NCI-H2171 treated with DMSO at 0.1 percent for 48 hours (cell line): ENCODE data around the gene LYST.
"Not testable (repeated sequence)": the region's sequence is repeated elsewhere in the genome, so short reads cannot be mapped to it uniquely, and the experiment has no call there.

Experiments used
- DNase-seq: peaks from one replicate; lab custom pipeline; 2025; lab: John Stamatoyannopoulos, UW

The LYST gene

GRCh38 chr1:235766794-235767285 lies 99.9 kb downstream of the LYST start:
- no peak for DNase-seq

GRCh38 chr1:235763962-235764361 lies 102.7 kb downstream of the LYST start:
- DNase-seq: no peak

- peak; percentile 86 for DNase-seq
Measured at GRCh38 chr1:235759336-235759735, 107.4 kb downstream of the LYST start.

- peak; percentile 89 for DNase-seq
Measured at GRCh38 chr1:235758931-235759330, 107.8 kb downstream of the LYST start.

GRCh38 chr1:235757587-235758096 lies 109.1 kb downstream of the LYST start:
- DNase-seq: no peak

GRCh38 chr1:235754186-235754585 lies 112.5 kb downstream of the LYST start:
- not testable (repeated sequence) for DNase-seq

GRCh38 chr1:235749755-235750300 lies 116.9 kb downstream of the LYST start:
- no peak for DNase-seq

GRCh38 chr1:235748747-235749146 lies 118.0 kb downstream of the LYST start:
- no peak for DNase-seq

GRCh38 chr1:235746245-235746644 lies 120.5 kb downstream of the LYST start:
- no peak for DNase-seq

GRCh38 chr1:235745503-235746136 lies 121.1 kb downstream of the LYST start:
- no peak for DNase-seq

GRCh38 chr1:235742914-235743599 lies 123.6 kb downstream of the LYST start:
- no peak for DNase-seq

- no peak for DNase-seq
Measured at GRCh38 chr1:235741294-235741693, 125.4 kb downstream of the LYST start.

GRCh38 chr1:235739631-235740030 lies 127.1 kb downstream of the LYST start:
- no peak for DNase-seq

GRCh38 chr1:235739124-235739523 lies 127.6 kb downstream of the LYST start:
- DNase-seq: no peak

- no peak for DNase-seq
Measured at GRCh38 chr1:235737751-235738150, 129.0 kb downstream of the LYST start.

GRCh38 chr1:235736263-235736662 lies 130.4 kb downstream of the LYST start:
- no peak for DNase-seq

GRCh38 chr1:235735621-235736020 lies 131.1 kb downstream of the LYST start:
- no peak for DNase-seq

- DNase-seq: no peak
Measured at GRCh38 chr1:235734335-235734734, 132.4 kb downstream of the LYST start.

GRCh38 chr1:235730007-235730406 lies 136.7 kb downstream of the LYST start:
- DNase-seq: no peak

GRCh38 chr1:235726557-235726956 lies 140.1 kb downstream of the LYST start:
- no peak for DNase-seq

- DNase-seq: no peak
Measured at GRCh38 chr1:235725434-235725833, 141.3 kb downstream of the LYST start.

GRCh38 chr1:235724730-235725129 lies 142.0 kb downstream of the LYST start:
- no peak for DNase-seq

- no peak for DNase-seq
Measured at GRCh38 chr1:235722858-235723257, 143.8 kb downstream of the LYST start.
